HEK293T (cell line): Measurements from ENCODE around the gene ADAM22.
"Not testable (repeated sequence)": the region's sequence is repeated elsewhere in the genome, so short reads cannot be mapped to it uniquely, and the experiment has no call there.

ENCODE experiments used
- CTCF ChIA-PET: fragments of 350-600 bp; formaldehyde crosslinking; extraction: SDS; loops from one replicate; lab custom pipeline; 2021; ENCODE audit warnings: antibody characterized with exemption, inconsistent platforms; lab: Yijun Ruan, JAX
- POLR2A ChIA-PET: fragments of 350-600 bp; formaldehyde crosslinking; extraction: SDS; loops from one replicate; lab custom pipeline; 2020; ENCODE audit warnings: antibody characterized with exemption, inconsistent platforms; lab: Yijun Ruan, JAX
- DNase-seq: peaks from one replicate; pipeline ENCODE4 v3.0.0; 2012; ENCODE audit warnings: mixed read lengths; ENCODE audit errors: extremely low spot score
- ARNT ChIP-seq: fragments of 450-650 bp; IDR thresholded peaks from 2 replicates; pipeline ENCODE4 v1.6.1; 2017; ENCODE audit warnings: mild to moderate bottlenecking
- BHLHE40 ChIP-seq: fragments of 450-650 bp; IDR thresholded peaks from 2 replicates; pipeline ENCODE4 v1.6.1; 2016; ENCODE audit warnings: mild to moderate bottlenecking, moderate library complexity, borderline replicate concordance
- CTBP1 ChIP-seq: fragments of 450-650 bp; IDR thresholded peaks from 2 replicates; pipeline ENCODE4 v1.6.1; 2016; ENCODE audit warnings: borderline replicate concordance
- ELF4 ChIP-seq: fragments of 450-650 bp; IDR thresholded peaks from 2 replicates; pipeline ENCODE4 v1.6.1; 2017; ENCODE audit warnings: antibody characterized with exemption
- FOXA1 ChIP-seq: fragments of 450-650 bp; IDR thresholded peaks from 2 replicates; pipeline ENCODE4 v1.6.1; 2016; ENCODE audit warnings: mild to moderate bottlenecking
- FOXK2 ChIP-seq: fragments of 450-650 bp; IDR thresholded peaks from 2 replicates; pipeline ENCODE4 v1.6.1; 2016; ENCODE audit warnings: mild to moderate bottlenecking
- FOXM1 ChIP-seq: fragments of 450-650 bp; IDR thresholded peaks from 2 replicates; pipeline ENCODE4 v1.6.1; 2017; ENCODE audit warnings: mild to moderate bottlenecking, borderline replicate concordance
- HDGF ChIP-seq: fragments of 450-650 bp; IDR thresholded peaks from 2 replicates; pipeline ENCODE4 v1.6.1; 2017; ENCODE audit warnings: antibody characterized with exemption, borderline replicate concordance
- L3MBTL2 ChIP-seq: fragments of 450-650 bp; conservative IDR thresholded peaks from 2 replicates; pipeline ENCODE4 v1.6.1; 2016; ENCODE audit warnings: mild to moderate bottlenecking
- LEF1 ChIP-seq: fragments of 450-650 bp; IDR thresholded peaks from 2 replicates; pipeline ENCODE4 v1.6.1; 2017; ENCODE audit warnings: mild to moderate bottlenecking, borderline replicate concordance
- NFRKB ChIP-seq: fragments of 450-650 bp; IDR thresholded peaks from 2 replicates; pipeline ENCODE4 v1.6.1; 2016; ENCODE audit warnings: mild to moderate bottlenecking, moderate library complexity
- SP1 ChIP-seq: fragments of 450-650 bp; IDR thresholded peaks from 2 replicates; pipeline ENCODE4 v1.6.1; 2017
- SUZ12 ChIP-seq: fragments of 450-650 bp; IDR thresholded peaks from 2 replicates; pipeline ENCODE4 v1.6.1; 2016; ENCODE audit warnings: mild to moderate bottlenecking
- TARDBP ChIP-seq: fragments of 450-650 bp; IDR thresholded peaks from 2 replicates; pipeline ENCODE4 v1.6.1; 2016
- ZNF384 ChIP-seq: fragments of 450-650 bp; IDR thresholded peaks from 2 replicates; pipeline ENCODE4 v1.6.1; 2016
- TF ChIP-seq, protein P1 (sequence below): fragments of 450-650 bp; IDR thresholded peaks from 2 replicates; pipeline ENCODE4 v1.6.1; 2016

The ADAM22 gene

DNA sequence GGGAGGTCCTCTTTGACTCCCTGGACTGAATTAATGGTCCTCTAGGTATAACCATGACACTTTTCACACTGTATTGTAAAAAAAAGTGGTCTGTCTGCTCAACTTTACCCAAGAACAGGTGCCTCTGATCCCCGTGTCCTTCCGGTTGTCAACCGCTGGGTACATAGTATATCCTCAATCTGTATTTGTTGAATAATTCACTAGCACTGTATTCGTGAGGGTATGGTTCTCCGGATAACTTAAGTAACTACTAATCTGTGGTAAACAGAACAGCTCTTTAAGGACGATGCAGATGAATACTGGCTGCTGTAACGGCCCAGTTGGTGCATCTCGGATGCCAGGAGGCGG is 472 bp upstream of the ADAM22 start:
- POLR2A ChIA-PET, result interaction anchor here (0.6 to 2.7 kb wide), 8 partner anchors 8 to 584 kb away, joined by 3 to 9 read pairs (median 3); partner anchors contain the start of genes DBF4 and SLC25A40
- no peak for DNase-seq
- CTCF ChIA-PET, result no interaction called here
- TF ChIP-seq TARDBP (no peak), FOXA1 (no peak), FOXM1 (no peak), L3MBTL2 (no peak), SP1 (no peak), FOXK2 (no peak), ZNF384 (no peak), LEF1 (no peak), ELF4 (no peak), BHLHE40 (no peak), CTBP1 (no peak), NFRKB (no peak), ARNT (no peak), HDGF (no peak), SUZ12 (no peak)
- TF ChIP-seq, protein P1, sequence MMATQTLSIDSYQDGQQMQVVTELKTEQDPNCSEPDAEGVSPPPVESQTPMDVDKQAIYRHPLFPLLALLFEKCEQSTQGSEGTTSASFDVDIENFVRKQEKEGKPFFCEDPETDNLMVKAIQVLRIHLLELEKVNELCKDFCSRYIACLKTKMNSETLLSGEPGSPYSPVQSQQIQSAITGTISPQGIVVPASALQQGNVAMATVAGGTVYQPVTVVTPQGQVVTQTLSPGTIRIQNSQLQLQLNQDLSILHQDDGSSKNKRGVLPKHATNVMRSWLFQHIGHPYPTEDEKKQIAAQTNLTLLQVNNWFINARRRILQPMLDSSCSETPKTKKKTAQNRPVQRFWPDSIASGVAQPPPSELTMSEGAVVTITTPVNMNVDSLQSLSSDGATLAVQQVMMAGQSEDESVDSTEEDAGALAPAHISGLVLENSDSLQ, result no peak

DNA sequence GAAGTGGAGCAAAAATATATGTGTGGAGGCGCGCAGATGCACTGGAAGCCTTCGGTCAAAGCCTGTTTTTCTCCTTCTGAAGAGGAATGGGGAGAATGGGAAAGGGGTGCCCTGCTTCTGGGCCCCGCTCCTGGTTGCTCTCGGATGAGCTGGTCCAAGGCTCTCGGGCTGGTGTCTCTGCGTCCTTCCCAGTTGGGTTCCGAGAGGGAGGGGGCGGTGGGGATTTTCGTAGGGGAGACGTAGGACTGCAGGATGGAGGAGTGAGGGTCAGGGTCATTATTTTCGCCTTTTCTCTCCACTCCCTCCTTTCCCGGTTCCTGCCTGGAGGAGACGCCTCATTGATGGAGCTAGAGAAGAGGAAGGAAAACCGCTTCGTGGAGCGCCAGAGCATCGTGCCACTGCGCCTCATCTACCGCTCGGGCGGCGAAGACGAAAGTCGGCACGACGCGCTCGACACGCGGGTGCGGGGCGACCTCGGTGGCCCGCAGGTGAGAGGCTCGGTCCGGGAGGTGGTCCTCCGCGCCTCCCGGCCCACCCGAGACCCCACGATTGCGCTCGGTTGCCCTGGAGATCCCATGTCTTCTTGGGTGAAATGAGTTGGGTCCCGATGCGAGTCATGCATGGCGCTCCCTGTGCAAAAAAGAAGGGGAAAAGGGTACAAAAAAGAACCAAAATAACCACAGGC is 790 bp downstream of the ADAM22 start:
- DNase-seq, result peak; percentile 31
- no peak for TF ChIP-seq FOXM1
- no peak for TF ChIP-seq FOXK2
- TF ChIP-seq LEF1, result no peak
- peak; percentile 94 for TF ChIP-seq L3MBTL2
- TF ChIP-seq TARDBP, result no peak
- no peak for TF ChIP-seq SUZ12
- CTCF ChIA-PET, result no interaction called here
- POLR2A ChIA-PET, result interaction anchor here (1.3 to 2.7 kb wide), 3 partner anchors 10 to 60 kb away, joined by 3 to 9 read pairs (median 8); no protein-coding TSS in a partner anchor

DNA sequence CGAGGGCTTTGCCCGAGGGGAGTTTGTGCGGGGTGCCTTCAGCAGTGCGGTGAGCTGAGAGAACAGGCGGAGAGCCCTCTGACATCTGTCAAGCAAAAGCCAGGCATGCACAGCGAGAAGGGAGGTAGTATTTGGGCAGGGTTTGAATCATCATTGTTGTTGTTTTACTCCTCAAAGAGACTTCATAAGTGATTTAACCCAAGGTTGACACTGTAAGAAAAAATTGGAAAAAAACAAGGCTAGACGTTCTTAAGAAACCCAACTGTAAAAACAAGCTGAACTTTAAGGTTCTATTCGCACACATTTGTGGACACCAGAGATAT is 1.3 kb downstream of the ADAM22 start:
- TF ChIP-seq ARNT, result no peak
- TF ChIP-seq, protein P1, result no peak
- ChIA-PET POLR2A (interaction anchor here (1.4 to 2.7 kb wide), 2 partner anchors 9 to 25 kb away, joined by 3 to 9 read pairs; no protein-coding TSS in a partner anchor), CTCF (no interaction called here)
- DNase-seq, result no peak

DNA sequence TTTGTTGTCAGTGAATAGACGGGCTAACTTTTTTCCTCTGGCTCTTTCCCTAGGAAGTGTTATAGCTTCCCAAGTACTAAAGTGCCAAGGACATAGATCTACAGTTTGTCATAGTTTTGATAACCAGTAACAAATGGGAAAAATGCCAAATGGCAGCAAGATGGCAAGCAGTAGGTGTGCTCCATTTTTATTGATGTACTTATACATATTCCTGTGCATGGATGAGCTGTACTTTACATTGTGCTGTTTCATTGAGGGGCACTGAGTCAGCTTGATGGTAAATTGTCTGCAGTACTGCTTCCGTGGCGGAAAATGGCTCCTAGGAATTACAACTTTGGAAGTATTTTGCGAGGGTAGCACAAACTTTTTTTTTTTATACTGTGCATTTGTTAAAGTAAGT is 7.1 kb downstream of the ADAM22 start:
- DNase-seq, result no peak
- TF ChIP-seq, protein P1, result no peak
- TF ChIP-seq NFRKB (no peak), BHLHE40 (no peak), SP1 (no peak), TARDBP (no peak), ARNT (no peak), HDGF (no peak), ZNF384 (no peak), ELF4 (no peak), LEF1 (no peak), SUZ12 (no peak), FOXK2 (no peak), L3MBTL2 (no peak), FOXM1 (no peak), CTBP1 (no peak), FOXA1 (no peak)
- POLR2A ChIA-PET, result interaction anchor here (0.6 kb wide), 1 partner anchor 618 kb away, joined by 3 read pairs; no protein-coding TSS in a partner anchor
- CTCF ChIA-PET, result no interaction called here

DNA sequence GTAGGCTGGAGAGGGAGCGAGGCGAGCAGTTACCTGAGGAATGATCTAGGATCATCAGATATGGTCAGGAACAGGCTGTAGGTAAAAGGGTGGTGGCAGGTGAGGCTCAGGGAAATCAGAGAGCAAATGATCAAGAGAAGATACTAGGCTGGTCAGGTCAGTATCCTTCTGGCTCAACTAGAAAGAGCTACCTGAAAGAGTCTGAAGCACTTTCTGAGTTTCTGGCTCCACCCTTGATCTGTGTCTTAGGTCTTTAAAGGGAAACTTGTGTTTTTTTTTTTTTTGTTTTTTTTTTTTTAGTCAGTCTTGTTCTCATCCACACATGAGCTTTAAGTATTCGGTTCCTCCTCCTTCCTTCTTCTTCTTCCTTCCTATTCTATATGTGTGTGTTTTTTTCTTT is 10.5 kb downstream of the ADAM22 start:
- POLR2A ChIA-PET, result interaction anchor here (1.3 kb wide), 1 partner anchor 10 kb away, joined by 9 read pairs; the partner anchor contains the start of gene ADAM22
- CTCF ChIA-PET, result no interaction called here
- no peak for DNase-seq
- TF ChIP-seq FOXM1 (no peak), TARDBP (no peak), ARNT (no peak), FOXA1 (no peak), NFRKB (no peak), CTBP1 (no peak), L3MBTL2 (no peak), ZNF384 (no peak), LEF1 (no peak), SP1 (no peak), BHLHE40 (no peak), FOXK2 (no peak), ELF4 (no peak)
- TF ChIP-seq, protein P1, result no peak

DNA sequence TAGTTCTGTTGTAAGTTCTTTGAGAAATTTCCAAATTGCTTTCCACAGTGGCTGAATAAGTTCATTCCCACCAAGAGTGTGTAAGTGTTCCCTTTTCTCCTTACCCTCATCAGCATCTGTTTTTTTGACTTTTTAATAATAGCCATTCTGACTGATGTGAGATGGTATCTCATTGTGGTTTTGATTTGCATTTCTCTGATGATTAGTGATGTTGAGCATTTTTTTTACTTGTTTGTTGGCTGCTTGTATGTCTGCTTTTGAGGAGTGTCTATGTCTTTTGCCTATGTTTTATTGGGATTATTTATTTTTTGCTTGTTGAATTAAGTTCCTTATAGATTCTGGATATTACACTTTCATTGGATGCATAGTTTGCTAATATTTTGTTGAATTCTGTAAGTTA is 11.9 kb downstream of the ADAM22 start:
- CTCF ChIA-PET, POLR2A ChIA-PET, DNase-seq: not testable (repeated sequence)
